Measurements from ENCODE around the gene SFMBT1.

Gene SFMBT1

DNA sequence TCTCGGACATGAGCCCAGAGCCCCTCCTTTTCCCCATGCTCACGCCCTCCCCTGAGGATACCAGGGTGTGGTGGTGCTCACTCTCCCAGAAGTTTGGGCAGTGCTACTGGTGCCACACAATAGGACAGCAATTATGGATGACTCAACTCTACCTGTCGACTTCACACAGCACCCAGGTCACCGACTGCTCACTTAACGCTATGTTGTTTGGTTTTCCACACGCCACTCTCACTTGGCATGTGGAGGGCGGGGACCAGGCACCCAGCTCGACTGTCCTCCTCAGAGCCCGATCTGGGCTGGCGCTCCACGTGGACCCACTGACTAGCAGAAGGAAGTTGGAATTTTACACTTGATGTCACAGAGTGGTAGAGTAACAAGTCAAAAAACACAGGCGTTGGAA lies 179.4 kb downstream of the SFMBT1 start:
- TF ChIP-seq, protein P1, sequence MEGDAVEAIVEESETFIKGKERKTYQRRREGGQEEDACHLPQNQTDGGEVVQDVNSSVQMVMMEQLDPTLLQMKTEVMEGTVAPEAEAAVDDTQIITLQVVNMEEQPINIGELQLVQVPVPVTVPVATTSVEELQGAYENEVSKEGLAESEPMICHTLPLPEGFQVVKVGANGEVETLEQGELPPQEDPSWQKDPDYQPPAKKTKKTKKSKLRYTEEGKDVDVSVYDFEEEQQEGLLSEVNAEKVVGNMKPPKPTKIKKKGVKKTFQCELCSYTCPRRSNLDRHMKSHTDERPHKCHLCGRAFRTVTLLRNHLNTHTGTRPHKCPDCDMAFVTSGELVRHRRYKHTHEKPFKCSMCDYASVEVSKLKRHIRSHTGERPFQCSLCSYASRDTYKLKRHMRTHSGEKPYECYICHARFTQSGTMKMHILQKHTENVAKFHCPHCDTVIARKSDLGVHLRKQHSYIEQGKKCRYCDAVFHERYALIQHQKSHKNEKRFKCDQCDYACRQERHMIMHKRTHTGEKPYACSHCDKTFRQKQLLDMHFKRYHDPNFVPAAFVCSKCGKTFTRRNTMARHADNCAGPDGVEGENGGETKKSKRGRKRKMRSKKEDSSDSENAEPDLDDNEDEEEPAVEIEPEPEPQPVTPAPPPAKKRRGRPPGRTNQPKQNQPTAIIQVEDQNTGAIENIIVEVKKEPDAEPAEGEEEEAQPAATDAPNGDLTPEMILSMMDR (IDR thresholded peaks at IDR 0.05; ENCODE audit: borderline replicate concordance, control extremely low read depth, extremely low read depth, insufficient read depth, missing control alignments), result no peak
- DNase-seq (ENCODE audit: low spot score), result no peak
- in situ Hi-C loops (cut with MboI; ENCODE audit: low sequenced_read_pairs, unreplicated experiment), result no loop called here

DNA sequence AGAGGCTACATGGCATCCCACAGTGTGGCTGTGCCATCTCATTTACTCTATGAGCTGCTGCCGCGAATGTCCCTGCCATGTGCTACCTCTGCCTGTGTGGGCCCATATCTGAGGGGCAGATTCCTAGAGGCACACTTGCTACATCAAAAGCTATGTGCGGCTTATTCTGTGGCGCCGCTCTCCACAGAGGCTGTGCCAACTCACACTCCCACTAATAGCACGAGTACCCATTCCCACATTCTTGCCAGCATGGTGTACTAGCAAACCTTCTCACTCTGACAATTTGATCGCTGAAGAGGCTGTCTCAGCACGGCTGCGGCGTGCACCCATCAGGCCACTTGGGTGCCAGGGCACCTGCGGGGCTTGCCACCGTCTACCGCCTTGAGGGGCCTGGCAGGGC lies 179.9 kb downstream of the SFMBT1 start:
- TF ChIP-seq, protein P1 (IDR thresholded peaks at IDR 0.05; ENCODE audit: borderline replicate concordance, control extremely low read depth, extremely low read depth, insufficient read depth, missing control alignments), result no peak
- in situ Hi-C loops (cut with MboI; ENCODE audit: low sequenced_read_pairs, unreplicated experiment), result no loop called here
- no peak for DNase-seq (ENCODE audit: low spot score)

DNA sequence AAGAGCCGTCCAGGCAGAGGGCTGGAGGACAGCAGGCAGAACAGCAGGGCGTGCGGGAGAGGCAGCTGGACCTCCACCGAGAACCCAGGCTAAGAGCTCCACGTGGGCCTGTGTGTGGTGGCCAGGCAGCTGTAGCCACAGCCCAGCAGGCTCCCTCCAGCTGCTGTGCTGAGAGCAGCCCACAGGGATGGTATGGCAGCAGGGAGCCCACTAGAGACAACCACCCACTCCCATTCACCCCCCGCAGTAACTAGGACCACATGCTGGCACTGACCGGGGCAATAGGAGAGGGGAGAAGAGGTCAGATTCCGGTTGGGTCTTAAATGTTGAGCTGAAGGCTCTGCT lies 185.5 kb downstream of the SFMBT1 start:
- in situ Hi-C loops (cut with MboI; ENCODE audit: low sequenced_read_pairs, unreplicated experiment), result no loop called here
- no peak for DNase-seq (ENCODE audit: low spot score)
- TF ChIP-seq, protein P1 (IDR thresholded peaks at IDR 0.05; ENCODE audit: borderline replicate concordance, control extremely low read depth, extremely low read depth, insufficient read depth, missing control alignments), result no peak

DNA sequence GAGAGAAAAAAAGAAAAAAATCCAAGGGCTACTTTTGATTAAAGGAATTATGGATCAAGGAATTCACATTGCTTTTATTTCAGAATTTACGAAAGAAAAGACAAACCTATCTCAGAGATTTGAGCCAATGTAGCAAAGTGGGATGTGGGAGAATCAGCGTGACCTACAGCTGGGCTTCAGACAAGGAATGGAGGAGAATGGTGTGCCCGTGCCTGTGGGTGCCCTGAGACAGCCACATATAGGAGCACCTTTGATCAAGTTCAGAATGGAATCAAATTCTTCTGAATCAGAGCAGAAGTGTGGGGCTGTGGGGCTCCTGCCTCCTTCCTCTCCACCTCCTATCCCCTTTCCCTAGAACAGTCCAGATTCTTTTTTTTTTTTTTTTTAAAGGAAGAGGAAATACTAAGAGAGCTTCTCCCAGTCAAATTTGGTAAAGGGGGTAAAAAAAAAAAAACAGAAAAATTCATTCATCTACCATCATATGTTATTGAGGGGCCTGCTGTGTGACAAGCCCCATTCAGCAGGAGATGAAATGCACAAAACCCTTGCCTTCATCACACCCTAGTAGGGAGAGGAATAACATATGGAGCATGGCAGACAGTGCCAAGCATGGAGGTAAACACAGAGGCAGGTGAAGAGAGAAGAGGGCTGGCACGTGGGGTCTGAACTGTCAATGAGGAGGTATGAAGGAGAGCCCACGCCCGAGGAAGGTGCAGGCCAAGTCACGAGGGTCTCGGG lies 186.0 kb downstream of the SFMBT1 start:
- DNase-seq (ENCODE audit: low spot score), result no peak
- in situ Hi-C loops (cut with MboI; ENCODE audit: low sequenced_read_pairs, unreplicated experiment), result no loop called here
- TF ChIP-seq, protein P1 (IDR thresholded peaks at IDR 0.05; ENCODE audit: borderline replicate concordance, control extremely low read depth, extremely low read depth, insufficient read depth, missing control alignments), result no peak

DNA sequence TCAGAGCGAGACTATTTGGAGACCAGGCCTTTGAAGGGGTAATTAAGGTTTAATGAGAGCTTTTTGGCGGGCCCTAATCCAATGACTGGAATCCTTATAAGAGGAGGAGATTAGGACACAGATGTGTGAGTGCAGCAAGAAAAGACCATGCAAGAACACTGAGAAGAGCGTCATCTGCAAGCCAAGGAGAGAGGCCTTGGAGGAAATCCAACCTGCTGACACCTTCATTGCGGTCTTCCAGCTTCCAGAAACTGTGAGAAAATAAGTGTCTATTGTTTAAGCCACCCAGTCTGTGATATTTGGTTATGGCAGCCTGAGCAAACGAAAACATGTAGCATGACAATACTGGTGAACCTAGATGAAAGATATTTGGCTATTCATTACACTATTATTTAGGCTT lies 188.0 kb downstream of the SFMBT1 start:
- DNase-seq (ENCODE audit: low spot score), result no peak
- TF ChIP-seq, protein P1 (IDR thresholded peaks at IDR 0.05; ENCODE audit: borderline replicate concordance, control extremely low read depth, extremely low read depth, insufficient read depth, missing control alignments), result no peak
- in situ Hi-C loops (cut with MboI; ENCODE audit: low sequenced_read_pairs, unreplicated experiment), result no loop called here

DNA sequence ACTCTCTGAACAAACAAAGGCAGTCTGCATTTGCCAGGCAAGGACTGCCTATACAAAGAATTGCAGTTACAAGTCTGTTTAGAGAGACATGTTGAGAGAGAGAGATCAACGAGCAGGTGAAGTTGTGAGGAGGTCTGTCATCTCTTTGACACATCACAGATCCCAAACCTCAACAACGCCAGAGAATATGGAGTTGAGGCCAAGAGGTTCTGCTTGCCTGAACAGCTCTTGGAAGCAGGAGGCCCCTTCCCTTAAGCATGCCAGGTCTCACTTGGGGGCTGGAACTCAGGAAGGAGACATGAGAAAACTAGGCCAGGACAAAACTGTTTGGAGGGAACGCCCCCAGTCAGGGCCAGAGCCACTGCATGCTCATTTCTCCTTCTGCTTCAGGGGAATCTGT lies 188.7 kb downstream of the SFMBT1 start:
- no peak for DNase-seq (ENCODE audit: low spot score)
- TF ChIP-seq, protein P1 (IDR thresholded peaks at IDR 0.05; ENCODE audit: borderline replicate concordance, control extremely low read depth, extremely low read depth, insufficient read depth, missing control alignments), result no peak
- in situ Hi-C loops (cut with MboI; ENCODE audit: low sequenced_read_pairs, unreplicated experiment), result no loop called here
